Activated CD4-positive, alpha-beta memory T cell treated with anti-CD3 and anti-CD28 coated beads for 36 hours (primary cell): ENCODE results near the gene TMEM53. TPM values are rescaled to one million over a fixed set of nuclear protein-coding genes. Genes with fewer than 3 reads are reported as not detected.

Experiments
- CTCF ChIA-PET: fragments of 350-600 bp; sonication (Branson Sonifier 250); formaldehyde crosslinking; loops from one replicate; lab custom pipeline; 2021; ENCODE audit warnings: antibody characterized with exemption, inconsistent platforms; lab: Charles Lee
- POLR2A ChIA-PET: fragments of 350-600 bp; sonication (Branson Sonifier 250); formaldehyde crosslinking; loops from one replicate; lab custom pipeline; 2021; ENCODE audit warnings: antibody characterized with exemption; lab: Charles Lee
- DNase-seq: peaks from one replicate; pipeline ENCODE4 v3.0.0-alpha.2; 2020
- H3K27ac Mint-ChIP-seq: one replicate; pipeline ENCODE4 v1.8.0; 2021; ENCODE audit warnings: mixed read lengths
- H3K27me3 Mint-ChIP-seq: one replicate; pipeline ENCODE4 v1.8.0; 2021; ENCODE audit warnings: mixed read lengths
- H3K36me3 Mint-ChIP-seq: one replicate; pipeline ENCODE4 v1.8.0; 2021; ENCODE audit warnings: mixed read lengths
- H3K4me1 Mint-ChIP-seq: one replicate; pipeline ENCODE4 v1.8.0; 2021; ENCODE audit warnings: low read depth, mixed read lengths
- H3K4me3 Mint-ChIP-seq: one replicate; pipeline ENCODE4 v1.8.0; 2021; ENCODE audit warnings: mild to moderate bottlenecking, mixed read lengths
- H3K9me3 Mint-ChIP-seq: one replicate; pipeline ENCODE4 v1.8.0; 2021; ENCODE audit warnings: mixed read lengths
- intact Hi-C: fragments of 100-400 bp; cut with micrococcal nuclease; formaldehyde crosslinking; loops from one replicate; pipeline ENCODE4 v1.15.1; 2023
- total RNA-seq, 2 experiments: library from RNA; stranded (reverse); gene quantifications; one replicate each; pipeline ENCODE4 v1.2.3, GENCODE V29; 2021

Gene TMEM53
- total RNA-seq, 2 experiments from 2014 or later = 5.1 to 6.5 TPM

DNA sequence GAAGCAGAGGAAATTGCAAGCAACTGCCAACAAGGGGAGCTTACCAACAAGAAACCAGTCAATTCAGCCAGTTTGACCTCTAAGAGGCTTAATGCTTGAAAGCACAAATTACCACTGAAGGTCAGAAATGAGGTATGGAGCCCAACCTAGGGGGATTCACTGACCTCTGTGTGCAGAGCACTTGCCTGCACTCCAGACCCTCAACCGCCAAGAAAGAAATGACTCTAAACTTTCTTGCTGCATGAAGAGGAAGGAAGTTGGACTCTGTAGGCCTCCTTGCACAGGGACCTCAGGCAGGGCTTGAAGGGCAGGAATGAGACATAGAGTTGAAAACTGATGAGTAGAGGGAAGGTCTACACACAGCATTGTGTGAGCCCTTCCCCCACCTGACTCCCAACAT lies 10.2 kb upstream of the TMEM53 start:
- Mint-ChIP-seq H3K4me3 (no peak overlapping the region), H3K27ac (no peak overlapping the region), H3K9me3 (no peaks in the 10 kb centered on the region), H3K36me3 (no peaks in the 10 kb centered on the region), H3K4me1 (no peaks in the 10 kb centered on the region), H3K27me3 (no peaks in the 10 kb centered on the region)
- intact Hi-C loops = no loop called here
- ChIA-PET CTCF (interaction anchor here (0.7 to 1.1 kb wide), 3 partner anchors 10 to 31 kb away, joined by 3 to 5 read pairs (median 5); partner anchors contain the start of genes ARMH1 and TMEM53), POLR2A (no interaction called here)
- no peak for DNase-seq

DNA sequence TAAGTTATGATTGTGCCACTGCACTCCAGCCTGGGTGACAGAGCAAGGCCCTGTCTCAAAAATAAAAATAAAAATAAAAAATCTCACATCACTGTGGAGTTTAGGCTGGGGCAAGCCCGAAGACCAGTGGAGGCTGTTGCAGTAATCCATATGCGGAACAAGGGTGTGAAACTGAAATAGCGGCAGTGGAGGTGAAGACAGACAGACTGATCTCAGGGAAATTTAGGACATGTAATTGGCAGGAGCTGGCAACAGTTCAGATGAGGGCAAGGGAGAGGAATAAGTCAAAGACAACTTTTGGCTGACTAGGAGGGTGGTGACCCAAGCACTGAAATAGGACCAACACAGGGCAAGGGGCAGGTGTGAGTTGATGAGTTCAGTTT lies 8.6 kb upstream of the TMEM53 start:
- Mint-ChIP-seq H3K27me3 (no peaks in the 10 kb centered on the region), H3K4me3 (no peak overlapping the region), H3K9me3 (no peaks in the 10 kb centered on the region), H3K4me1 (no peaks in the 10 kb centered on the region), H3K36me3 (no peaks in the 10 kb centered on the region), H3K27ac (no peak overlapping the region)
- no peak for DNase-seq
- intact Hi-C loops = no loop called here
- ChIA-PET CTCF (no interaction called here), POLR2A (no interaction called here)

- POLR2A ChIA-PET = no interaction called here
- no peaks in the 10 kb centered on the region for H3K9me3 Mint-ChIP-seq
- no peak overlapping the region for H3K27ac Mint-ChIP-seq
- H3K4me1 Mint-ChIP-seq = no peaks in the 10 kb centered on the region
- intact Hi-C loops = no loop called here
- DNase-seq = no peak
- CTCF ChIA-PET = interaction anchor here (1.0 kb wide), 1 partner anchor 29 kb away, joined by 4 read pairs; no protein-coding TSS in a partner anchor
- H3K36me3 Mint-ChIP-seq = no peaks in the 10 kb centered on the region
- H3K4me3 Mint-ChIP-seq = no peak overlapping the region
- no peaks in the 10 kb centered on the region for H3K27me3 Mint-ChIP-seq
Measured at GRCh38 chr1:44681905-44682882, 7.9 kb upstream of the TMEM53 start.

- no peaks in the 10 kb centered on the region for H3K27me3 Mint-ChIP-seq
- no peak for DNase-seq
- no peaks in the 10 kb centered on the region for H3K36me3 Mint-ChIP-seq
- intact Hi-C loops = loop anchor here (10.0 kb wide), 1 partner anchor 625 kb away; no protein-coding TSS in a partner anchor
- ChIA-PET POLR2A (no interaction called here), CTCF (interaction anchor here (0.6 to 0.8 kb wide), 2 partner anchors 27 to 35 kb away, joined by 3 to 4 read pairs; no protein-coding TSS in a partner anchor)
- no peak overlapping the region for H3K4me3 Mint-ChIP-seq
- peaks cover 8% of the 10 kb centered on the region for H3K4me1 Mint-ChIP-seq
- H3K27ac Mint-ChIP-seq = no peak overlapping the region
- no peaks in the 10 kb centered on the region for H3K9me3 Mint-ChIP-seq
Measured at GRCh38 chr1:44679468-44679867, 5.2 kb upstream of the TMEM53 start.

GRCh38 chr1:44678626-44679025 lies 4.3 kb upstream of the TMEM53 start:
- Mint-ChIP-seq H3K4me3 (no peak overlapping the region), H3K36me3 (no peaks in the 10 kb centered on the region), H3K27ac (no peak overlapping the region), H3K9me3 (no peaks in the 10 kb centered on the region), H3K27me3 (no peaks in the 10 kb centered on the region), H3K4me1 (peaks cover 9% of the 10 kb centered on the region)
- no peak for DNase-seq
- ChIA-PET CTCF (interaction anchor here (0.8 kb wide), 1 partner anchor 26 kb away, joined by 4 read pairs; no protein-coding TSS in a partner anchor), POLR2A (no interaction called here)
- intact Hi-C loops = loop anchor here (10.0 kb wide), 1 partner anchor 626 kb away; no protein-coding TSS in a partner anchor

DNA sequence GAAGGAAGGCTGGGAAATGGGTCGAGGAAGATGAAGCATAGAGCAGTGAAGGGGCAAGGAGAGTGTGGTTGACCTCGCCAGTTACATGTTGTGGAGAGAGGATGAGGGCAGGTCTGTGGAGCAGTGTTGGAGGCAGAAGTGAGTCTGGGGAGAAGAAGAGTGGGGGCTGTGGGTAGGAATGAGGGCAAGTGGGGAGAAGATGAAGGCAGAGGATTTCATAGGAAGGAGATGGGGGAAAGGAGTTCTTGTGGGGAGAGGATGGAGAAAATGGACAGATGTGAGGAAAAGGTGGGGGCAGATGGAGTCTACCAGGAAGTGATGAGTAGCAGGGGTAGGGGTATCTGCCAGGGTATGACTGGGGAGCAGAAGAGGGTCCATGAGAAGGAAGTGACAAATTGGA lies 3.8 kb upstream of the TMEM53 start:
- no peak overlapping the region for H3K4me3 Mint-ChIP-seq
- no peak overlapping the region for H3K27ac Mint-ChIP-seq
- CTCF ChIA-PET = interaction anchor here (1.0 to 1.2 kb wide), 2 partner anchors 9 to 26 kb away, joined by 4 read pairs; no protein-coding TSS in a partner anchor
- peaks cover 14% of the 10 kb centered on the region for H3K4me1 Mint-ChIP-seq
- POLR2A ChIA-PET = no interaction called here
- intact Hi-C loops = loop anchor here (10.0 kb wide), 1 partner anchor 627 kb away; no protein-coding TSS in a partner anchor
- H3K27me3 Mint-ChIP-seq = no peaks in the 10 kb centered on the region
- no peak for DNase-seq
- no peaks in the 10 kb centered on the region for H3K9me3 Mint-ChIP-seq
- H3K36me3 Mint-ChIP-seq = no peaks in the 10 kb centered on the region

- CTCF ChIA-PET = interaction anchor here (1.0 to 1.2 kb wide), 3 partner anchors 10 to 25 kb away, joined by 3 to 4 read pairs (median 4); no protein-coding TSS in a partner anchor
- POLR2A ChIA-PET = interaction anchor here (1.3 to 1.5 kb wide), 2 partner anchors 44 to 45 kb away, joined by 3 to 7 read pairs; no protein-coding TSS in a partner anchor
- intact Hi-C loops = loop anchor here (10.0 kb wide), 1 partner anchor 628 kb away; no protein-coding TSS in a partner anchor
Measured at GRCh38 chr1:44677201-44677766, 3.0 kb upstream of the TMEM53 start.

DNA sequence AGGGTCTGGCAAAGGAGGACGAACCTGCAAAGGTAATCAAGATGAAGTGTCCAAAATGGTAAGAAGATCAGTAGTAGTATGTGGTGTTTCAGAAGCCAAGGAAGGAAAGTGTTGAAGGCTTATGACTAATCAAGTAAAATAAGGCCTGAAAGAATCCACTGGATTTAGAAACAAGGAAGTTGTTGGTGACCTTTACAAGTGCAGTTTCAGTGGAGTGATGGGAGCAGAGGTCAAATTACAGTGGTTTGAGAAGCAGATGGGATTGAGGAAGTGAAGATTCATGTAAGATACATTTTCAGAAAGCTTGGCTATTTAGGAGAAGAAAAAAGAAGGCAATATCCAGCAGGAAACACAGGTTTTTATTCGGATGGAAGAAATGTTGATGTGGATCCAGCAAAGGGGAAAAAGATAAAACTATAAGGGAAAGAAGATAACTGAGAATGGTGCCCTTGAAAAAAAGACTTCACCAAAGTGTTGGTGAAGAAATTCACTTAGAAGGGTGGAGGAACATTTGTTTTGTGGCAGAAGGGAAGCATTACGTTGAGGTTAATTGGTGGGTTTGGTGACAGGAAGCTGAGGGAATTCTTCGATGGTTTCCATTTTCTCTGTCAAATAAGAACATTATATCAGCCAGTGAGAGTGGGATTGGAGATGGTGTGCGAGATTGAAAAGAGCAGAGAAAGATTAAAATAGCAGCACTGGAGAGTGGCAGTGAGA lies 2.4 kb upstream of the TMEM53 start:
- H3K27ac Mint-ChIP-seq = no peak overlapping the region
- intact Hi-C loops = loop anchor here (10.0 kb wide), 1 partner anchor 628 kb away; no protein-coding TSS in a partner anchor
- H3K9me3 Mint-ChIP-seq = no peaks in the 10 kb centered on the region
- ChIA-PET POLR2A (interaction anchor here (1.1 to 1.5 kb wide), 3 partner anchors 44 to 54 kb away, joined by 3 to 7 read pairs (median 3); partner anchors contain the start of gene RNU5D-1), CTCF (interaction anchor here (1.0 to 6.8 kb wide), 2 partner anchors 11 to 24 kb away, joined by 3 to 43 read pairs; no protein-coding TSS in a partner anchor)
- no peak overlapping the region for H3K4me3 Mint-ChIP-seq
- no peaks in the 10 kb centered on the region for H3K27me3 Mint-ChIP-seq
- no peaks in the 10 kb centered on the region for H3K36me3 Mint-ChIP-seq
- H3K4me1 Mint-ChIP-seq = peaks cover 23% of the 10 kb centered on the region
- DNase-seq = no peak

More at GRCh38 chr1:44677201-44677766, 3.0 kb upstream of the TMEM53 start:
- Mint-ChIP-seq H3K4me1 (peaks cover 18% of the 10 kb centered on the region), H3K27ac (no peak overlapping the region), H3K36me3 (no peaks in the 10 kb centered on the region), H3K4me3 (no peak overlapping the region), H3K27me3 (no peaks in the 10 kb centered on the region), H3K9me3 (no peaks in the 10 kb centered on the region)
- DNase-seq = no peak

- CTCF ChIA-PET = interaction anchor here (0.9 to 6.8 kb wide), 4 partner anchors 12 to 23 kb away, joined by 3 to 43 read pairs (median 6); no protein-coding TSS in a partner anchor
- Mint-ChIP-seq H3K9me3 (no peaks in the 10 kb centered on the region), H3K4me1 (peaks cover 23% of the 10 kb centered on the region), H3K27ac (peak overlapping the region; percentile 88), H3K36me3 (no peaks in the 10 kb centered on the region), H3K27me3 (no peaks in the 10 kb centered on the region), H3K4me3 (peak overlapping the region; percentile 83)
- DNase-seq = no peak
- intact Hi-C loops = loop anchor here (10.0 kb wide), 1 partner anchor 630 kb away; no protein-coding TSS in a partner anchor
- POLR2A ChIA-PET = interaction anchor here (1.1 to 5.2 kb wide), 4 partner anchors 14 to 56 kb away, joined by 3 to 36 read pairs (median 15); partner anchors contain the start of gene RNU5D-1
Measured at GRCh38 chr1:44675186-44675585, 905 bp upstream of the TMEM53 start.

DNA sequence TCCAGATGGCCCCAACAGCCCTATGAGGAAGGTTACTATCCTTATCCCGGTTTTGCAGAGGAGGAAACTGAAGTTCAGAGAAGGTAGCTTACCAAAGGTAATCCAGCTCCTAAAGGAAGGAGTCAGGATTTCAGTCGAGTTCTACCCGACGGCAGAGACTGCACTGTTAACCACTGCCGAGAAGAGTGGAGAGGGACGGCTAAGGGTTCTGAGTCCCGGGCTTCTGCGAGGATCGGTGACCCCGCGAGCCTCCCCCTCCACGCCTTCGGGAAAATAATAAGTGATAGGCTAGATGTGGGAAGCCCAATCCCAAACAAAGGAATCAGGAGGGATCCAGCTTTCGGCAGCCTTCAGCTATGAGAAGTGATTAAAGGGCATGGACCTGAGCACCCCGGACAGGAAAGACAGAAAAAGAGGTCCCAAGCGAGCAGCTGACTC lies 587 bp downstream of the TMEM53 start:
- no peaks in the 10 kb centered on the region for H3K36me3 Mint-ChIP-seq
- H3K27ac Mint-ChIP-seq = peak overlapping the region; percentile 88
- intact Hi-C loops = loop anchor here (1.0 to 10.0 kb wide), 7 partner anchors 41 to 631 kb away; partner anchors contain the start of genes BTBD19, DYNLT4, ERI3 and HECTD3
- POLR2A ChIA-PET = interaction anchor here (1.0 to 5.2 kb wide), 7 partner anchors 9 to 666 kb away, joined by 3 to 36 read pairs (median 5); partner anchors contain the start of genes MUTYH, RNU5D-1 and TOE1
- DNase-seq = no peak
- CTCF ChIA-PET = interaction anchor here (0.7 to 6.8 kb wide), 11 partner anchors 10 to 456 kb away, joined by 3 to 43 read pairs (median 4); partner anchors contain the start of genes KIF2C and PLK3
- H3K4me1 Mint-ChIP-seq = peaks cover 23% of the 10 kb centered on the region
- H3K4me3 Mint-ChIP-seq = peak overlapping the region; percentile 83
- no peaks in the 10 kb centered on the region for H3K27me3 Mint-ChIP-seq
- no peaks in the 10 kb centered on the region for H3K9me3 Mint-ChIP-seq
